Activated T-cell treated with anti-CD3 and anti-CD28 coated beads, Interleukin-2, amount 50 U/mL, for 72 hours (primary cell): Measurements from ENCODE around the gene CACNA2D2. TPM values are rescaled to one million over a fixed set of nuclear protein-coding genes. Genes with fewer than 3 reads are reported as not detected.

ENCODE experiments used
- ATAC-seq, 2 donors: fragments of 150-1000 bp; cut with Tn5 transposase; replicated peaks in 1 of 2; 2 replicates each; pipeline ENCODE4 v1.10.0; 2021; ENCODE audit warnings: moderate library complexity in 2 of 2, mild to moderate bottlenecking in 1 of 2
- DNase-seq, 2 donors: peaks; one replicate each; pipeline ENCODE4 v3.0.0; 2021 to 2022; ENCODE audit warnings: mixed read lengths in 1 of 2
- H3K27ac Mint-ChIP-seq: one replicate; pipeline ENCODE4 v1.8.0; 2022; ENCODE audit warnings: mild to moderate bottlenecking, moderate library complexity, mixed read lengths
- H3K27me3 Mint-ChIP-seq: one replicate; pipeline ENCODE4 v1.8.0; 2022; ENCODE audit warnings: low read depth, mixed read lengths
- H3K36me3 Mint-ChIP-seq, 2 donors: one replicate each; pipeline ENCODE4 v1.8.0; 2022; ENCODE audit warnings: mixed read lengths in 2 of 2, mild to moderate bottlenecking in 1 of 2; ENCODE audit not compliant: insufficient read depth in 2 of 2
- H3K4me1 Mint-ChIP-seq: one replicate; pipeline ENCODE4 v1.8.0; 2022; ENCODE audit warnings: low read depth, mixed read lengths
- H3K4me3 Mint-ChIP-seq, 2 donors: one replicate each; pipeline ENCODE4 v1.8.0; 2022; ENCODE audit warnings: mild to moderate bottlenecking in 2 of 2, mixed read lengths in 2 of 2, moderate library complexity in 2 of 2
- H3K9me3 Mint-ChIP-seq, 2 donors: one replicate each; pipeline ENCODE4 v1.8.0; 2022; ENCODE audit warnings: mixed read lengths in 2 of 2
- total RNA-seq, 2 donors: library from RNA; stranded (reverse); gene quantifications; one replicate each; pipeline ENCODE4 v1.2.3, GENCODE V29; 2022

The CACNA2D2 gene
- total RNA-seq, 2 donors from 2014 or later = 3.3 to 5.4 TPM

DNA sequence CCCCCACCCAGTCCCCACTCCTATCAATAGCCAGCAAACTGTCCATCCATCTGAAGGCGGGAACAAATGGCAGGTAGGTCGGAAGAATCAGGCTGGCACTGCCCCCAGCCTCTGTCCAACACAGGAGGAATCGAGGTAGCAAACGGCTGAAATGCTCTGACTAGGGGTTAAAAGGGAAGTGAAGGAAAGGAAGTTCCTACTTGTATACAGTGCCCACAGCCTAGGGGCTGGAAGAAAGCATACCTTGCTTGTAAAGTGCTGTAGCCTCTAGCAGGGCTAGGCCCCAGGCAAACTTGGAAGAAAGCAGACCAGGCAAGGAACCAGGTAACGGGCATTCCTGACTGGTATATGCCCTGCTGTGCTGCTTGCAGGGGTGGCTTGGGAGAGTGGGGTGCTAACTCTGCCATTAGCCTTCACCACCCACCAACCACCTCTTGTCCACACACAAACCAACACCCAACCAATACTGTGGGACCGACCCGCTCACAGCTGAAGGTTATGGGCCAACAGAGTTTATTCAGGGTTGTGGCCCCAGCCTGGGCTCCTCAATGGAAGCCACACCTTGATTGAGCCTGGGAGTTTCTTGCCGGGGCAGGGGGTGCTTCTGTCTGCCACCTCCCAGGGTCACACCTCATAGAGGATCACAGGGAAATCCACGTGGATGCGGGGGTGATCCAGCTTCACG lies 177.8 kb downstream of the CACNA2D2 start:
- H3K27me3 Mint-ChIP-seq = no peaks in the 10 kb centered on the region
- no peak overlapping the region for H3K4me3 Mint-ChIP-seq
- H3K9me3 Mint-ChIP-seq = no peaks in the 10 kb centered on the region
- no peak overlapping the region for H3K27ac Mint-ChIP-seq
- ATAC-seq = no peak
- peaks cover 35% of the 10 kb centered on the region for H3K4me1 Mint-ChIP-seq
- peaks cover 1 to 2% of the 10 kb centered on the region in 2 donors for H3K36me3 Mint-ChIP-seq
- no peak for DNase-seq

- no peak overlapping the region for H3K4me3 Mint-ChIP-seq
- ATAC-seq = no peak
- no peaks in the 10 kb centered on the region for H3K9me3 Mint-ChIP-seq
- H3K36me3 Mint-ChIP-seq = peaks cover 0 to under 1% of the 10 kb centered on the region in 2 donors
- no peaks in the 10 kb centered on the region for H3K27me3 Mint-ChIP-seq
- no peak for DNase-seq
- H3K27ac Mint-ChIP-seq = no peak overlapping the region
- H3K4me1 Mint-ChIP-seq = peaks cover 40% of the 10 kb centered on the region
These were observed 178.3 kb downstream of the CACNA2D2 start for GRCh38 chr3:50325113-50325480.

DNA sequence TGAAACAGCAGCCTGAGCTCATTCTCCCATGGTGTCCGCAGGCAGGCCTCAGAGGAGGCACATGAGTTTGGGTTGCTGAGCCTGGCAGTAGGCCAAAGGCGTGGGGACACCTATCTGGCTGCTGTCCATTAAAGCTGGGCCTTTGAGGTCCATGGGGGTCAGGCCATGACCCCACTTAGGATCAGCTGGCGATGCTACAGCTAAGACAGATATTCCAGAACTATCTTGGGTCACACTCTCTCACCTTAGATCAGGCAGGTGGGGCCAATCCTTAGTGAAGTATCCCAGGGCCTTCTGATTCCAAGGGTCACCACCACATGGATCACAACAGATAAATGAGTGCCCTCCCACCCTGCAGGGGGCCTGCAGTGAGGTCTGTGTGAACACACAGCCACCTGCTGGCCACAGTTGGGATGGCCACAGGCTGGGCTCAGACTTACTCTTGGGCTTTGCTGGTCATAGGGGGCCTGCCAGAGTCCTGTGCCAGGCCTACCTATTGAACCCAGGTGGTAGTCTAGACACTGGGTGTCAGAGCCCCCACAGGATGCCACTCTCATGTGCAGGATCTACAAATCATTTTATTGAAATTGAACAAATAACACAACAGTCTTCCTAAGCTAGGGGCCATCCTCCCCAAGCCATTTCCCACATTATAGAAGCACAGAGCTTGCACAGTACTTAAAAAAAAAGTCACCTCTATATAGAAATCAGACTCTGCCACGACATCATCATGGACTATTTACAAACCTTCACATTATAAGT lies 178.9 kb downstream of the CACNA2D2 start:
- H3K4me1 Mint-ChIP-seq = peaks cover 46% of the 10 kb centered on the region
- DNase-seq (peak; percentile 72 to 76), ATAC-seq (peak; percentile 15 to 32)
- H3K4me3 Mint-ChIP-seq = no peak overlapping the region
- H3K9me3 Mint-ChIP-seq = no peaks in the 10 kb centered on the region
- no peaks in the 10 kb centered on the region for H3K36me3 Mint-ChIP-seq
- H3K27me3 Mint-ChIP-seq = no peaks in the 10 kb centered on the region
- no peak overlapping the region for H3K27ac Mint-ChIP-seq

DNA sequence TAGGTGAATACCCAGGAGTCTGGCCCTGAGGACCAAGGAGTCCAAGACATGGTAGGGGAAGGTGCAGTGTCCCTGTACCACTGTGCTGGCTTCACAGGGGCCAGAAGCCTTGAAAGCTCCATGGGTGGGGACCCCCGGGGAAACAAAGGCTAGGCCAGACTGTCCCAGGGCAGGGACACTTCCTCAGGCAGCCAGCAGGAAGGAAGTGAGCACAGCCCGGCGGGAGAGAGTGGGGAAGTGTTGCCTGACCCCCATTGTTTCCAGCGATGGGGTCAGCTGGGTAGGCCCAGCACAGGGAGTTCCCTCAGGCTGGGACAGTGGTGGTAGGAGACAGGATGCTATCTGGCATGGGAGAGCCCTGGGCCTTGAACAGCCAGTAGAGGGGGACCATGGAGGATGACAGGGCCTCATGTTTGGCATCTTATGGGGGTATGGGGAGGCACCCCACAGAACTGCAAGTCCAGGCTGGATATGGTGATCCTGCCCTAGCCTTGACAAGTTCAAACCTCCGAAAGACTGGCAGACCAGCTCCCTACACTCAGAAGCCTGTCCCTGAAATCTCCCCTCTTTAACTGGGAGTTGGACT lies 179.7 kb downstream of the CACNA2D2 start:
- H3K4me3 Mint-ChIP-seq = no peak overlapping the region
- DNase-seq = no peak
- no peak overlapping the region for H3K27ac Mint-ChIP-seq
- H3K36me3 Mint-ChIP-seq = no peaks in the 10 kb centered on the region
- no peaks in the 10 kb centered on the region for H3K27me3 Mint-ChIP-seq
- H3K9me3 Mint-ChIP-seq = no peaks in the 10 kb centered on the region
- no peak for ATAC-seq
- peaks cover 51% of the 10 kb centered on the region for H3K4me1 Mint-ChIP-seq

DNA sequence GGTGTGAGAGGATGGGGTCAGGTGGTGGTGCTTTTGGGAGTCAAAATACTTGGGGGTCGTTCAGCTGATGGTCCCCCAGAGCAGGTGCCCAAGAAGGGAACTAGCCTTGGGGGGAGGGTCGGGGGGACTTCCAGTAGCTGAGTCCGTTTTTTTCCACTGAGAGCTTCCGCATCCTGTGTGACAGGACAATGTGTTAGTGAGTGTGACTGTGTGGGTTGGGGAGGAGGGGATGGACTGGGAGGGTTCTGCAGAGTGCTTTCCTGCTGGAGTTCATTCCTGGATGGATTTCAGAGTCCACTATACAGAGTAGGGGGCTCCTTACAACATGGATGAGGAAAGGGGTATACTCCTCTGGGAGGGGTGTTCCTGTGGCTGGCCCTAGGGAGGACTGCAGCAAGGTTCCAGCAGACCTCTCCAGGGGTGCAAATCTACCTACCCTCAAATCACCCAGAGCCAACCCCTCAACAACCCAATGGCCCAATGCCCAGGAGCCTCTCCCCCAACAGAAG lies 180.3 kb downstream of the CACNA2D2 start:
- Mint-ChIP-seq H3K36me3 (no peaks in the 10 kb centered on the region), H3K9me3 (no peaks in the 10 kb centered on the region), H3K4me3 (peak overlapping the region in 1 of 2 donors; percentile 37), H3K4me1 (peaks cover 49% of the 10 kb centered on the region), H3K27ac (no peak overlapping the region), H3K27me3 (no peaks in the 10 kb centered on the region)
- ATAC-seq (no peak), DNase-seq (no peak)

DNA sequence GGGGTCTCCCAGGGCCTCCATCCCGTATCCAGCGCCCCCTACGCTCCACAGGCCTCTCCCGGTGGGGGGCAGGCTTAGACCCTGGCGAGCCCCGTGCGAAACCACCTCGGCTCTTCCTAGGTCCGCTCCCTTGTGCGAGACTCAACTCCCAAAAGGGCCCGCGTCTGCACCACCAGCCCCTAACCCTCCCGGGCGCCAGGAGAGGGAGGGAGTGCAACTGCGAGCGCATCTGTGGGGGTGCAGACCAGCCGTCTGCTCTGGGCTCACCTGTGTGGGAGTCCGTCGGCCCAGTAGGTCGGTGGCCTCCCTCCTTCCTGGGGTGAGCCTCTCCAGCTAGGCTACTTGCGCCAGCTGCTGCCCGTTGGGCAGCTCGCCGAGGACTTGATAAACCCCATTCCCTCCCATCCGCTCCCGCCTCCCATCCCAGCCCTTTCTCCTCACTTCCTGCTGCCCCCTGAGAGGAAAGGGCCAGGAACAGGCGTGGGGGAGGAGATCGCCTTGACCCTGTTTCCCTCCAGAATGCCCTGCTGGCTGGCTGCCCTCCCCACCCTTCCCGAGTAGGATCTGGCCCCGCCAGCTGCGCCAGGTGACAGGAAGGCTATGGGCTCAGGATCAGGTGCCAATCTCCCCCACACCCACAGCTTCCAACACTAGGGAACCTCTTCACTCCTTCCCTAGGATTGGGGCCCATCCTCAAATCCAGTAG lies 180.9 kb downstream of the CACNA2D2 start, which contains the start of gene HYAL2:
Gene HYAL2 (minus strand): TSS at position 360 of the 706 bp plus-strand sequence. CDS start 2,256 bp downstream, outside the sequence.
- H3K9me3 Mint-ChIP-seq = no peaks in the 10 kb centered on the region
- peak within 1 kb of the TSS; percentile 96 for H3K27ac Mint-ChIP-seq
- H3K4me1 Mint-ChIP-seq = peaks cover 48% of the 10 kb centered on the region
- H3K4me3 Mint-ChIP-seq = peak within 1 kb of the TSS; percentile 82
- no peaks in the 10 kb centered on the region for H3K36me3 Mint-ChIP-seq
- DNase-seq (no peak), ATAC-seq (no peak)
- H3K27me3 Mint-ChIP-seq = no peaks in the 10 kb centered on the region

- Mint-ChIP-seq H3K27me3 (no peaks in the 10 kb centered on the region), H3K4me3 (peak overlapping the region; percentile 82), H3K36me3 (no peaks in the 10 kb centered on the region), H3K4me1 (peaks cover 48% of the 10 kb centered on the region), H3K9me3 (no peaks in the 10 kb centered on the region), H3K27ac (peak overlapping the region; percentile 96)
- no peak for ATAC-seq
- no peak for DNase-seq
These were observed 181.4 kb downstream of the CACNA2D2 start for GRCh38 chr3:50322115-50322385.

GRCh38 chr3:50321336-50322114 lies 181.9 kb downstream of the CACNA2D2 start:
- Mint-ChIP-seq H3K4me1 (peaks cover 48% of the 10 kb centered on the region), H3K4me3 (peak overlapping the region; percentile 82), H3K9me3 (no peaks in the 10 kb centered on the region), H3K36me3 (no peaks in the 10 kb centered on the region), H3K27me3 (no peaks in the 10 kb centered on the region), H3K27ac (peak overlapping the region; percentile 96)
- ATAC-seq = peak; percentile 82
- DNase-seq = peak; percentile 88

DNA sequence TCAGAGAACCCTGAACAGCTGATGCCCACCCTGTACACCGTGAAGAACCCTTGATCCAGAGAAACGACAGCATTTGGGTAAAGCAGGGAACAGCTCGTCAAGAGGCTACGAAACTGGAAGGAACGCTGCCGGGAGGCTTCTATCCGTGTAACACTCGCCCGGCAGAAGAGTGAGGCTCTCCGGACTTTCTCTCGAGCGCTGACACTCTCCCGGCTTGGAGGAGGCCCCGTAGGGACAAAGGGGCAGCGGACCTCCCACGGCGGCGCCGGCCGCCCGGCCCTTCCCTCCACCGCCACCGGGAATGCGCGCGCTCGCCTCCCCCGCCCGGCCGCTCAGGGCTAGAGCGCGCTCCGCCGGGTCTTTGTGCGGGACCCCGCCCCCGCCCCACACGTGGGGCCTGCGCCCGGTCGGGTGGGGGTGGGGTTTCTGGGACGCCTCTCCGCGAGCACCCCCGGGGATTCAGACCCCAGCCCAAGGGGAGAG lies 182.5 kb downstream of the CACNA2D2 start:
- H3K27ac Mint-ChIP-seq = peak overlapping the region; percentile 66
- H3K27me3 Mint-ChIP-seq = no peaks in the 10 kb centered on the region
- H3K9me3 Mint-ChIP-seq = no peaks in the 10 kb centered on the region
- H3K36me3 Mint-ChIP-seq = no peaks in the 10 kb centered on the region
- peak; percentile 58 to 61 for ATAC-seq
- DNase-seq = peak; percentile 66 to 68
- H3K4me3 Mint-ChIP-seq = peak overlapping the region; percentile 77 to 90
- H3K4me1 Mint-ChIP-seq = peaks cover 47% of the 10 kb centered on the region

- no peak overlapping the region for H3K27ac Mint-ChIP-seq
- no peaks in the 10 kb centered on the region for H3K36me3 Mint-ChIP-seq
- DNase-seq (no peak), ATAC-seq (no peak)
- H3K27me3 Mint-ChIP-seq = no peaks in the 10 kb centered on the region
- H3K4me3 Mint-ChIP-seq = peak overlapping the region; percentile 77 to 90
- H3K4me1 Mint-ChIP-seq = peaks cover 41% of the 10 kb centered on the region
- H3K9me3 Mint-ChIP-seq = no peaks in the 10 kb centered on the region
These were observed 183.4 kb downstream of the CACNA2D2 start for GRCh38 chr3:50319894-50320625.

DNA sequence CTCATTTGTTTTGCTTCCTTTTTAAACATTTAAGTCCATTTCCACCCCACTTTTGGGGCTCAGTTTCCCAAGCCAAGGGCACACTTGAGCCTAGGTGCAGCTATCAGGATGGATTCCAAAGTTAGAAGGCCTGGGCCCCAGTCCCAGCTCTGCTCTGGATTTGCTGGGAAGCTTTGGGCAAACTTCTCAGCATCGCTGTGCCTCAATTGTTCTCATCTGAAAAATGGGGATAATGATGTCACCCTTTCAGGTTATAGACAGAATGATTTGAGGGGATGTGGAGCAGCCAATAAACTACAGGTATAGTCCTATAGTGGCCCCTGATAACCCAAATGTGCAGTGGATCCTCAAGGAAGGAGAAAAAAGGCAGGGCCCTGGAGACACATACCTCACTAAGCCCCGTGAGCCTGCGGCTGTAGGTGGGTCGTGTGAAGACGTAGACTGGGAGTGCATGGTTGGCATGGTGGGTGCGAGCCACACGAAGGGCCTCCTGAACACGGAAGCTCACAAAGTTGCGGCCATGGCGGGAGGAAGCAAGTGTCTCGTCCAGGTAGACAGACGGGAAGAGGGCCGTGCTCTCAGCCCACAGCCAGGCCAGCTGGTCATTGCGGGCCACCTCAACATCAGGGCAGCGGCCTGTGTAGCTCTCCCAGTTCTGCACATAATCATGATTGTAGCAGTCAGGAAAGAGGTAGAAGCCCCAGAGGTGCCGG lies 184.1 kb downstream of the CACNA2D2 start:
- Mint-ChIP-seq H3K27ac (no peak overlapping the region), H3K4me3 (peak overlapping the region; percentile 0 to 18), H3K27me3 (no peaks in the 10 kb centered on the region), H3K36me3 (no peaks in the 10 kb centered on the region), H3K4me1 (peaks cover 36% of the 10 kb centered on the region), H3K9me3 (no peaks in the 10 kb centered on the region)
- ATAC-seq = no peak
- DNase-seq = no peak
